Colonic mucosa (tissue), 4 donors: ENCODE results near the gene WDSUB1. TPM values are rescaled to one million over a fixed set of nuclear protein-coding genes. Genes with fewer than 3 reads are reported as not detected.

Source experiments
- DNase-seq: peaks from one replicate; pipeline ENCODE4 v3.0.0-alpha.2; 2020
- H3K27ac ChIP-seq: fragments of 200-600 bp; one replicate; pipeline ENCODE4 v1.8.0; 2021
- H3K27me3 ChIP-seq: fragments of 200-600 bp; one replicate; pipeline ENCODE4 v1.8.0; 2021
- H3K36me3 ChIP-seq: fragments of 200-600 bp; one replicate; pipeline ENCODE4 v1.8.0; 2021
- H3K4me1 ChIP-seq: fragments of 200-600 bp; one replicate; pipeline ENCODE4 v1.8.0; 2021; ENCODE audit warnings: mild to moderate bottlenecking
- H3K4me3 ChIP-seq: fragments of 200-600 bp; one replicate; pipeline ENCODE4 v1.8.0; 2021
- H3K9ac ChIP-seq, 2 donors: one replicate each; pipeline ENCODE4 v1.7.0; 2013; ENCODE audit warnings: control low read depth in 2 of 2, low read depth in 2 of 2, low read length in 2 of 2
- H3K9me3 ChIP-seq: fragments of 200-600 bp; one replicate; pipeline ENCODE4 v1.8.0; 2021
- CTCF ChIP-seq: fragments of 200-600 bp; IDR thresholded peaks from one replicate; pipeline ENCODE4 v1.8.0; 2022; ENCODE audit warnings: antibody characterized with exemption, mild to moderate bottlenecking
- intact Hi-C: fragments of 100-400 bp; cut with DNase I; formaldehyde crosslinking; loops from one replicate; pipeline ENCODE4 v1.14.1; 2022
- total RNA-seq, 2 donors: library from RNA; stranded (reverse); fragmentation: NEBNext Ultra II Directional in 1 of 2; extraction: Animal tissue kit (Norgen Biotek cat#: 25700) in 1 of 2; gene quantifications; one replicate each; pipeline ENCODE4 v1.2.1, GENCODE V29; 2021
- donor health status: healthy.
- donor health status: DM: no; HTN: no; CAD: no.
- donor health status: DM: no; HTN: no; CAD: no.

WDSUB1 gene
- total RNA-seq = 1 to 10 TPM; 7.2 to 7.5 TPM

- intact Hi-C loops = no loop called here
- no peaks in the 10 kb centered on the region for H3K9me3 ChIP-seq
- no peak for TF ChIP-seq CTCF
- peak within 1 kb of the TSS; percentile 90 to 91 for H3K9ac ChIP-seq
- H3K4me1 ChIP-seq = no peaks in the 10 kb centered on the region
- peak; percentile 70 for DNase-seq
- H3K36me3 ChIP-seq = no peaks in the 10 kb centered on the region
- peak within 1 kb of the TSS; percentile 65 for H3K27ac ChIP-seq
- H3K4me3 ChIP-seq = peak within 1 kb of the TSS; percentile 79
- no peaks in the 10 kb centered on the region for H3K27me3 ChIP-seq
Observed at GRCh38 chr2:159285929-159286708, at the start of gene WDSUB1. TSS of gene WDSUB1 (minus strand) at chr2:159286703. CDS start at chr2:159283069, 3,634 bp downstream.

- Histone ChIP-seq H3K27ac (no peak overlapping the region), H3K9me3 (no peaks in the 10 kb centered on the region), H3K27me3 (no peaks in the 10 kb centered on the region), H3K4me1 (no peaks in the 10 kb centered on the region), H3K4me3 (no peak overlapping the region), H3K36me3 (peaks cover 5% of the 10 kb centered on the region), H3K9ac (no peak overlapping the region)
- TF ChIP-seq CTCF = no peak
- intact Hi-C loops = no loop called here
- no peak for DNase-seq
Observed at GRCh38 chr2:159326569-159327255, 40.2 kb upstream of the WDSUB1 start.

GRCh38 chr2:159322419-159322818 lies 35.9 kb upstream of the WDSUB1 start:
- H3K27ac ChIP-seq = no peak overlapping the region
- H3K4me3 ChIP-seq = no peak overlapping the region
- TF ChIP-seq CTCF = no peak
- no peaks in the 10 kb centered on the region for H3K9me3 ChIP-seq
- no peak for DNase-seq
- intact Hi-C loops = no loop called here
- no peaks in the 10 kb centered on the region for H3K27me3 ChIP-seq
- H3K4me1 ChIP-seq = no peaks in the 10 kb centered on the region
- H3K36me3 ChIP-seq = no peaks in the 10 kb centered on the region
- H3K9ac ChIP-seq = no peak overlapping the region

- no peaks in the 10 kb centered on the region for H3K36me3 ChIP-seq
- intact Hi-C loops = loop anchor here (10.0 kb wide), 1 partner anchor 57 kb away; no protein-coding TSS in a partner anchor
- H3K9me3 ChIP-seq = no peaks in the 10 kb centered on the region
- no peak for TF ChIP-seq CTCF
- no peaks in the 10 kb centered on the region for H3K27me3 ChIP-seq
- no peak for DNase-seq
- H3K4me3 ChIP-seq = no peak overlapping the region
- H3K4me1 ChIP-seq = no peaks in the 10 kb centered on the region
- H3K27ac ChIP-seq = no peak overlapping the region
- H3K9ac ChIP-seq = no peak overlapping the region
Observed at GRCh38 chr2:159317392-159318088, 31.0 kb upstream of the WDSUB1 start.

GRCh38 chr2:159307942-159308341 lies 21.4 kb upstream of the WDSUB1 start:
- Histone ChIP-seq H3K4me3 (no peak overlapping the region), H3K27me3 (no peaks in the 10 kb centered on the region), H3K4me1 (no peaks in the 10 kb centered on the region), H3K27ac (no peak overlapping the region), H3K9ac (no peak overlapping the region), H3K36me3 (no peaks in the 10 kb centered on the region), H3K9me3 (no peaks in the 10 kb centered on the region)
- no peak for DNase-seq
- TF ChIP-seq CTCF = no peak
- intact Hi-C loops = no loop called here
